Spinal cord (tissue), 10 donors: ENCODE results near the gene TUBB4B. TPM values are rescaled to one million over a fixed set of nuclear protein-coding genes. Genes with fewer than 3 reads are reported as not detected.

ENCODE experiments used
- DNase-seq, 6 donors: peaks; one replicate each; pipeline versions ENCODE4 v3.0.0 to v3.0.0-alpha.2; 2013 to 2015; ENCODE audit warnings: low spot score in 6 of 6, low read depth in 4 of 6
- H3K27ac ChIP-seq: one replicate; pipeline ENCODE4 v1.5.1; 2013; ENCODE audit warnings: low read depth, low read length, control low read depth
- H3K27me3 ChIP-seq: one replicate; pipeline ENCODE4 v1.6.1; 2013; ENCODE audit warnings: low read length; ENCODE audit not compliant: control insufficient read depth, insufficient read depth
- H3K36me3 ChIP-seq: one replicate; pipeline ENCODE4 v1.6.1; 2013; ENCODE audit warnings: low read length; ENCODE audit not compliant: control insufficient read depth, insufficient read depth
- H3K4me1 ChIP-seq: one replicate; pipeline ENCODE4 v1.6.1; 2013; ENCODE audit warnings: low read length; ENCODE audit not compliant: control insufficient read depth, insufficient read depth
- H3K4me3 ChIP-seq: one replicate; pipeline ENCODE4 v1.5.1; 2013; ENCODE audit warnings: low read depth, low read length, control low read depth
- H3K9me3 ChIP-seq: one replicate; pipeline ENCODE4 v1.6.1; 2013; ENCODE audit warnings: low read length; ENCODE audit not compliant: control insufficient read depth, insufficient read depth
- WGBS: methylation state at CpG from one replicate; pipeline ENCODE4 v1.1.5; 2013; ENCODE audit warnings: missing lambda C conversion rate; ENCODE audit not compliant: insufficient coverage; 5-methylcytosine and 5-hydroxymethylcytosine counted together
- polyA plus RNA-seq, 2 donors: library from polyadenylated mRNA; unstranded; fragments of 120-200 nt; gene quantifications; one replicate each; pipeline ENCODE4 v1.2.1, GENCODE V29; 2013; ENCODE audit not compliant: insufficient read length in 2 of 2
- total RNA-seq, 2 donors: library from RNA; depleted of rRNA in 1 of 2; stranded (reverse); fragments of 120-200 nt in 1 of 2; fragments of >200 nt in 1 of 2; gene quantifications; one replicate each; pipeline versions ENCODE4 v1.2.3 to v1.2.4, GENCODE V29; 2013 to 2014
- donor health status: healthy.

TUBB4B gene
- total and polyA plus RNA-seq, 4 donors: 152 to 441 (median 342) TPM

- Histone ChIP-seq H3K9me3 (no peaks in the 10 kb centered on the region), H3K36me3 (peaks cover 9% of the 10 kb centered on the region), H3K27ac (no peak overlapping the region), H3K27me3 (no peaks in the 10 kb centered on the region), H3K4me3 (no peak overlapping the region), H3K4me1 (peaks cover 8% of the 10 kb centered on the region)
- DNase-seq: no peak
- WGBS: 57% methylated on average over 27 of the region's 31 CpGs
These were observed 11.0 kb upstream of the TUBB4B start for GRCh38 chr9:137229903-137230704.

- peaks cover 16% of the 10 kb centered on the region for H3K36me3 ChIP-seq
- no peaks in the 10 kb centered on the region for H3K9me3 ChIP-seq
- H3K27ac ChIP-seq: no peak within 1 kb of the TSS
- peaks cover 15% of the 10 kb centered on the region for H3K4me1 ChIP-seq
- H3K4me3 ChIP-seq: no peak within 1 kb of the TSS
- 79% methylated on average over 14 of the region's 14 CpGs for WGBS
- DNase-seq: no peak
- no peaks in the 10 kb centered on the region for H3K27me3 ChIP-seq
These were observed 10.2 kb upstream of the TUBB4B start, which contains the start of gene SLC34A3 for GRCh38 chr9:137230705-137231371. Gene SLC34A3, plus strand, starts transcription at chr9:137230901. Its CDS starts 802 bp downstream, at chr9:137231703.

- 93% methylated on average over 15 of the region's 23 CpGs for WGBS
- no peaks in the 10 kb centered on the region for H3K27me3 ChIP-seq
- no peak for DNase-seq
These were observed 9.6 kb upstream of the TUBB4B start for GRCh38 chr9:137231372-137232039.

DNA sequence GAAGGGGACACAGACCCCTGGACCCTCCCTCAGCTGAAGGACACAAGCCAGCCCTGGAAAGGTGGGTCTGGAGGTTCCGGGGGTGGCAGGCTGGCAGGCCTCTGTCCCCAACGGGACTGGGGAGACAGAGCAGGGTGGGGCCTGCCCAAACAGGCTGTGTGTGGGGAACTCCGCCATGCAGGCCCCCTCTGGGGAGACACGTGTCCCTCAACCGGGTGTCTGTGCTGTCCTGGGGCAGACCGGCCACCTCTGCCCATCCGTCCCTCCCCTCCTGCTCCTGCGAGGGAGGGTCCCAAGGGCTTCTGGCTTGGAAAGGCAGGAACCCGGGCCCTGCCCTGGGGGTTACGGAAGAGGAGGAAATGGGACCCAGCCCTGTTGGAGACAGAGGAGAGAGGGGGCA is 9.0 kb upstream of the TUBB4B start:
- Histone ChIP-seq H3K9me3 (no peaks in the 10 kb centered on the region), H3K27ac (no peak overlapping the region), H3K4me1 (peaks cover 27% of the 10 kb centered on the region), H3K36me3 (peaks cover 27% of the 10 kb centered on the region), H3K4me3 (no peak overlapping the region), H3K27me3 (no peaks in the 10 kb centered on the region)
- no peak for DNase-seq
- WGBS: 84% methylated on average over 5 of the region's 10 CpGs

More at GRCh38 chr9:137231372-137232039, 9.6 kb upstream of the TUBB4B start:
- Histone ChIP-seq H3K36me3 (peaks cover 21% of the 10 kb centered on the region), H3K9me3 (no peaks in the 10 kb centered on the region), H3K4me3 (no peak overlapping the region), H3K4me1 (peaks cover 21% of the 10 kb centered on the region), H3K27ac (no peak overlapping the region)

GRCh38 chr9:137232510-137232909 is 8.6 kb upstream of the TUBB4B start:
- Histone ChIP-seq H3K27ac (no peak overlapping the region), H3K36me3 (peaks cover 28% of the 10 kb centered on the region), H3K27me3 (no peaks in the 10 kb centered on the region), H3K9me3 (no peaks in the 10 kb centered on the region), H3K4me3 (no peak overlapping the region), H3K4me1 (peaks cover 27% of the 10 kb centered on the region)
- WGBS: 80% methylated on average over 24 of the region's 24 CpGs
- no peak for DNase-seq

- no peak overlapping the region for H3K27ac ChIP-seq
- H3K9me3 ChIP-seq: no peaks in the 10 kb centered on the region
- H3K27me3 ChIP-seq: no peaks in the 10 kb centered on the region
- H3K4me3 ChIP-seq: no peak overlapping the region
- 82% methylated on average over 35 of the region's 40 CpGs for WGBS
- no peak for DNase-seq
- peaks cover 33% of the 10 kb centered on the region for H3K4me1 ChIP-seq
- H3K36me3 ChIP-seq: peaks cover 36% of the 10 kb centered on the region
These were observed 7.7 kb upstream of the TUBB4B start for GRCh38 chr9:137233143-137233980.

- WGBS: 62% methylated on average over 37 of the region's 40 CpGs
- Histone ChIP-seq H3K27me3 (no peaks in the 10 kb centered on the region), H3K36me3 (peaks cover 43% of the 10 kb centered on the region), H3K4me1 (peaks cover 42% of the 10 kb centered on the region), H3K27ac (no peak overlapping the region), H3K4me3 (no peak overlapping the region), H3K9me3 (no peaks in the 10 kb centered on the region)
- DNase-seq: no peak
These were observed 6.9 kb upstream of the TUBB4B start for GRCh38 chr9:137234055-137234697.

- Histone ChIP-seq H3K9me3 (no peaks in the 10 kb centered on the region), H3K4me3 (no peak overlapping the region), H3K36me3 (peaks cover 43% of the 10 kb centered on the region), H3K27me3 (no peaks in the 10 kb centered on the region), H3K4me1 (peaks cover 49% of the 10 kb centered on the region), H3K27ac (no peak overlapping the region)
- DNase-seq: no peak
- WGBS: 82% methylated on average over 17 of the region's 18 CpGs
These were observed 6.2 kb upstream of the TUBB4B start for GRCh38 chr9:137234758-137235423.
